ENCODE results near the gene ATAD3B.
"Not testable (repeated sequence)": the region's sequence is repeated elsewhere in the genome, so short reads cannot be mapped to it uniquely, and the experiment has no call there.

The ATAD3B gene

DNA sequence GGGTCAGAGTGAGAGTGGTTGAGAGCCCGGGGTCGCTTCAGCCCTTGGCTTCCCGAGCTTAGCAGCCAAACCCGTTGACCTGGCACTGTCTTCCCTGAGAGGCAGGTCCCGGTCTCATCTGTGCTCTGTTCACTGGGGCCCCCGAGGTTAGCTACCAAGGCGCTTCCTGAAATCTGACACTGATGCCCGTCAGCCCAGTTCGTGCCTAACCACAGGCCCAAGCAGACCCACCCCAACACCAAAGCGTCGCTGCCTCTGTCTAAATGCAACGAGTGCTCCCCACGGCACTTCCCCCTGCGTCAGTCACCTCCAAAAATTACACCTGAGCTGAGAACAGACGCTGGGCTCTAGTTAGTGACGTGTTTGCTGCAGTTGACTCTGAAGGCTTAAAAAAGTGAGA, 42.8 kb downstream of the ATAD3B start:
- DNase-seq (ENCODE audit: low read depth): not testable (repeated sequence)

- not testable (repeated sequence) for DNase-seq (ENCODE audit: low read depth)
These were observed 45.4 kb downstream of the ATAD3B start for GRCh38 chr1:1516923-1517322.

DNA sequence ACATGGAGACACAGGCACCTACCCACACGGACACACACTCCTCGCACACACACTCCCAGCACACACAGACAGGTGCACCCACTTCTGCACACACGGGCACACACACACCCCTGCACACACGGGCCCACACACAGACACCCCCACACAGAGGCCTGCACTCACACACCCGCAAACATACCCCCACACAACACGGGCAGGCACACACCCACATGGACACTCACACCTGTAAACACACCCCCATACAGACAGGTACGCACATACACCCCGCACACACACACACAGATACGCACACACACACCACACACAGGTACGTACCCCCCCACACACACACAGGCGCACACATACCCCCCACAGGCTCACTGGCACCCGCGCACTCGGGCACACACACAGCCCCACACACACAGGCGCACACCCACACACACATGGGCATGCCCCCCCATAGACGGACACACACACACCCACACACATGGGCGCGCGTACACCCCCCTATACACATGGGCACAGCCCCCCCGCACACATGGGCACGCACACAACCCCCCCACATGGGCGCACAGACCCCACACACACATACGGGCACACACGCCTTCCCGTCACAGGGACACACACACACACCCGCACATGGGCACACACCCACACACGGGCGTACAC, 46.5 kb downstream of the ATAD3B start:
- DNase-seq (ENCODE audit: low read depth): no peak

GRCh38 chr1:1518621-1519007, 47.0 kb downstream of the ATAD3B start:
- DNase-seq (ENCODE audit: low read depth): not testable (repeated sequence)

GRCh38 chr1:1519805-1520505, 48.4 kb downstream of the ATAD3B start:
- not testable (repeated sequence) for DNase-seq (ENCODE audit: low read depth)

- no peak for DNase-seq (ENCODE audit: low read depth)
These were observed 49.8 kb downstream of the ATAD3B start for GRCh38 chr1:1521331-1521730.

DNA sequence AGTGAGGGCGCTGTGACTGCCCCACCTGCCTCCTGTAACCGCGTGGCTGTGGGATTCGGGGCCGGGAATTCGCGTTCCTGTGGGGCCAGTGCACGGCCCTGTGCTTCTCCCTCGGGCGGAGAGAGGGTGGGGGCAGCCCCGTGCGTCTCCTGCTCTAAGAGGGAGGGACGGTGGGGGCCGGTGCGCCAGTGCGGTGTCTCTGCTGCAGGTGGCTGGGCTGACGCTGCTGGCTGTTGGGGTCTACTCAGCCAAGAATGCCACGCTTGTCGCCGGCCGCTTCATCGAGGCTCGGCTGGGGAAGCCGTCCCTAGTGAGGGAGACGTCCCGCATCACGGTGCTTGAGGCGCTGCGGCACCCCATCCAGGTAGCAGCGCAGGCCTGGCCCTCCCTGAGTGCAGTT, 51.0 kb downstream of the ATAD3B start:
- DNase-seq (ENCODE audit: low read depth): not testable (repeated sequence)

DNA sequence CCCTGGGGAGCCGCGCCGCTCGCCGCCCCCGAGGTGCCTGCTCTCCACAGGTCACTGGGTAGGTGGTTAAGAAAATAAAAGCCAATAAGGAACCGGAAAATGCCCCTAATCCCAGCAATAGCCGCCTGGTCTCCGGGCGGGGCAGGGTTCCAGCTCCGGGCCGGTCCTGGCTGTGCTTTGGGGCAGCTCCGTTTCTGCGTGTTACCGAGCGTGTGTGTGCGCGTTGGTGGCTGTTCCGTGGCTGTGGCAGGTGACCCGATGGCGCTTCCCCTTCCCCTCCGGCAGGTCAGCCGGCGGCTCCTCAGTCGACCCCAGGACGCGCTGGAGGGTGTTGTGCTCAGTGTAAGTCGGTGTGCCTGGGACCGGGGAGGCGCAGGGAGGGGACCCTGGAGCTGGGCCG, 51.7 kb downstream of the ATAD3B start:
- not testable (repeated sequence) for DNase-seq (ENCODE audit: low read depth)

GRCh38 chr1:1523651-1524050, 52.1 kb downstream of the ATAD3B start:
- not testable (repeated sequence) for DNase-seq (ENCODE audit: low read depth)

GRCh38 chr1:1524750-1525383, 53.3 kb downstream of the ATAD3B start:
- DNase-seq (ENCODE audit: low read depth): not testable (repeated sequence)

- not testable (repeated sequence) for DNase-seq (ENCODE audit: low read depth)
These were observed 54.9 kb downstream of the ATAD3B start for GRCh38 chr1:1526476-1526875.

- DNase-seq (ENCODE audit: low read depth): no peak
These were observed 55.7 kb downstream of the ATAD3B start for GRCh38 chr1:1527092-1527816.

- DNase-seq (ENCODE audit: low read depth): no peak
These were observed 57.0 kb downstream of the ATAD3B start for GRCh38 chr1:1528301-1529267.

DNA sequence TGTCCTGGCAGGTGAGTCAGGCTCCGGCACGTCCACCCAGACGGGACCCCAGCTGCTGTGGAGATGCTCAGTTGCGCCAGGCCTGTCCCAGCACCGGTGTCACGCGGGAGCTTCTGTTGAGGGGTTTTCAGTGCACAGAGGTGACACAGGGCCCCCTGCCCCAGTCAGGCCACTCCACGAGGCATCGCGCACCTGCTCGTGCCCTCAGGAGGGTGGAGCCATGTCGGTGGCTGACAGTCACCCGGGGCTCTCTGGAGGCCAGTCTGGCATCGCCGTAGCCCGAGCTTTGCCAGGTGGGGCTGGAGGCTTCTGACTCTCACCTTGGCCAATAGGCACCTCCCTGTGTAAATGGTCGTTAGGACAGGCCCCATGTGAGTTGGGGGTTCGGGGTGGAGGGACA, 57.8 kb downstream of the ATAD3B start:
- DNase-seq (ENCODE audit: low read depth): no peak

DNA sequence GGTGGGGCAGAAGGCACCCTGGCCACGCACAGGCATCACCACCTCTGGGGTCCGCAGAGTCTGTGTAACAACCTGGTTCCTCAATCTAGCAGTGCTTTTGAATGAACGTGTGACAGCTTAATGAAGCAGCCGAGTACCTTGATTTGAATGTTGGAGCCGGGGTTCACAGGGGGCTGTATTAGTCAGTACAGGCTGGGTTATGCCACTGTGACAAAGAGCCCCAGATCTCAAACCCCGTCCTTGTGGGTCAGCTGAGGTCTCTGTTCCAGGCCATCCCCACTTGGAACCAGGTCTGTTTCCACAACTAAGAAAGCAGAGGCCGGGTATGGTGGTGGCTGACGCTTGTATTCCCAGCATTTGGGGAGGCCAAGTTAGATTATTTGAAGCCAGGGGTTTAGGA, 58.4 kb downstream of the ATAD3B start:
- DNase-seq (ENCODE audit: low read depth): no peak

DNA sequence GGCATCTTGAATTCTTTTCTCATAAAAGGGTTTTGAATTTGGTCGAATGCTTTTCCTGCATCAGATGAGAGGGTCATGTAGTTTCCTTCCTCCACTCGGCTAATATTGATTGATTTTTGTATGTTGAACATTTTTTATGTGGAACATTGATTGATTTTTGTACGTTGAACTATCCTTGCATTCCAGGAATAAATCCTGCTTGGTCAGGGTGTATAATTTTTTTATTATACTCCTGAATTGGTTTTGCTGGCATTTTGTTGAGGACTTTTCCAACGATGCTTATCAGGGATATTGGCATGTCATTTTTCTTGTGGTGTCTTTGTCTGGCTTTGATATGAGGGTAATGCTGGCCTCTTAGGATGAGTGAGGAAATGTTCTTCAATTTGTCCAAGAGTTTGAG, 60.4 kb downstream of the ATAD3B start:
- no peak for DNase-seq (ENCODE audit: low read depth)

DNA sequence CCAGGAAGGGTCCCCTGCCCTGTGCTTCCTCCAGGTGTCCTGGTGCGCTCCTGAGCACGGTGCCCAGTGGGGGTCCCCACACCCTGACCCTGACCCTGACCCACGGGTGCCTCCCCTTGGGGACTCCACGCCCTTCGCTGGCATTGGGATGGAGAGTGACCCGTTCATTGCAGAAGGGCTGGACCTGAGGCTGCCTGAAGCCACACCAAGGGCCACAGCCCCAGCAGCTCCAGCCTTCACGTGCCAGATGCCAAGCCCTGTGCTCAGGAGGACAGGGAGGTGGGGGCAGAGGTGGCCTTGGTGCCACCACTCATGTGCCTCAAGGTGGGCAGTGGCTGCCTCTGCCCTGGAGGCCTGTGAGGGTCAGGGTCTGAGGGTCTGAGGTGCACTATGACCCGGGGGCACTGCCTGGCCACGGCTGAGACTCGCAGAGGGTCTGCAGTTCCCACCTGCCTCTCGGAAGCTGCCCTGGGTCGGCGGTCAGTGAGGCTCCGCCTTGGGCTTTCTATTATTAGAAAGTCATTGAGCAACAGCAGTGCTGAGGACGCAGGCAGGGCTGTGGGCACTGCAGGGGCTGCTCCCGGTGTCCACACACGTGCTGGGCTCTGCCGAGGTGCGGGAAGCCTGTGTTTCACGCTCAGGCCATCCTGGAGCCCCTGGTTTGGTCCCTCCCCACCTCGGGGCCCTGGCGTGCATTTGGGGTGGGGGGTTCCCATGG, 61.8 kb downstream of the ATAD3B start:
- not testable (repeated sequence) for DNase-seq (ENCODE audit: low read depth)

DNA sequence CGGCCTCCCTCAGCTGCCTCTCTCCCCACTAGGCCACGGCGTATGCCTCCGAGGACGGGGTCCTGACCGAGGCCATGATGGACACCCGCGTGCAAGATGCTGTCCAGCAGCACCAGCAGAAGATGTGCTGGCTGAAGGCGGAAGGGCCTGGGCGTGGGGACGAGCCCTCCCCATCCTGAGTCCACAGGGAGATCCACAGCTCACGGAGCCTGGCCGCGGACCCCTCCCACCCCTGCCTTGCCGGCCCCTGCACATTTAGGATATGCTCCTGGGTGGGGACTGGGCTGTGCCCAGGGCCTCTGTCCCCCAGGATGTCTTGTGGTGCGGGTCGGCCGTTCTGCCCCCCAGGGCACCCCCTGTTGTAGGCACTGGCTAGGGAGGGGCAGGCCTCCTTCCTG, 62.3 kb downstream of the ATAD3B start:
- not testable (repeated sequence) for DNase-seq (ENCODE audit: low read depth)

DNA sequence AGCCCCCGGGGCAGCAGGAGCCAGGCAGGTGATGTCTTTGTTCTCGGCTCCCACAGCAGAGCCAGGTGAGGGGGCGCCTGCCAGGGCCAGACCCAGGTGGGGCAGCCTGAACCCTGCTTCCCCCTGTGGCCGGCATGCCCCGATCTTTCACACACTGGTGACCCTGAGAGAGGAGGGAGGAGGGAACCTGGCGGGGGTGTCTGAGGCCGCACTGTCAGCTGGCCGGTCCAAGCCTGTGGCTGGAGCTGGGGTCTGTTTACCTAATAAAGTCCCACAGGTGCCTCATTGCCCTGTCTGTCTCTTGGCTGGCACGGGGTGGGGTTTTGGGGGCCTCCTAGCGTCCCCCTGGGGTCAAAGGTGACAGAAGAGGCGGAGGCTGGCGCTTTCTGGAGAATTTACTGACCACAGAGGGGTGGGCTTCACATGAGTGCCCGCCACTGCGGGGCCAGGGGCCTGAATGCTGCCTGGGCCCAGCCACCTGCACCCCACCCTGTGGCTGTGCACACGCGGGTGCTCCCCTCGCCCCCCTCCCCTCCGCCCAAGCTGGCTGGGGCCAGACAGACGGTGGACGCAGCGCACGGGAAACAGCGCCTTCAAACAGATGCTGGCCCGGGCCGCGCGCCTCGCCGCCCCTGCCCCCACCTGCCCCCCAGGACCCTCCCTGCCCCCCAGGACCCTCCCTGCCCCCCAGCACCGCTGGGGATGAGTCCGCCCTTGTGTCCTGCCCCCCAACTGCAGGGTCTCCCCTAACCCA, 63.0 kb downstream of the ATAD3B start:
- DNase-seq (ENCODE audit: low read depth): no peak

Data from activated T-cell treated with anti-CD3 and anti-CD28 coated beads for 48 hours (primary cell).